GM03348 (cell line): Measurements from ENCODE around the gene PCSK5.
A peak's percentile ranks its signal among the peaks of the same experiment; 100 is the strongest.
"Not testable (repeated sequence)": the region's sequence is repeated elsewhere in the genome, so short reads cannot be mapped to it uniquely, and the experiment has no call there.

ENCODE experiments used
- DNase-seq: peaks from one replicate; pipeline ENCODE4 v3.0.0; 2012; ENCODE audit warnings: low spot score

PCSK5 gene

DNA sequence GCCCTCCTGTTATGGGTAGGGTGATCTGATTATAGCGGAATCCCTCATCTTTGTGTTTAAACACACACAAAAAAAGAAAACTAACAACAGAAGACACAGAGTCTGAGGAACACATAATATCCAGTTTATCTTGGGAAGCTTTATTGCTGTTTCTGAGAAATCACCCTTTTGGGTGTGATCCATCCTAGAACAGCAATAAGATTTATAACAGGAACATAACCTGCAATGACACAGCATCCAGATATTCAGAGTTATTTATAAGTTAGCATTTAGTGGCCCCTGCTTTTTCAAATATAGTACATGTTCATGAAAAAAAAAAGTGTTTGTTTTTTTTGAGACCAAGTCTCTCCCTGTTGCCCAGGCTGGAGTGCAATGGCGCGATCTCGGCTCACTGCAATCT lies 423.8 kb downstream of the PCSK5 start:
- DNase-seq: no peak

GRCh38 chr9:76316069-76316468 lies 425.6 kb downstream of the PCSK5 start:
- no peak for DNase-seq

GRCh38 chr9:76319466-76319865 lies 429.0 kb downstream of the PCSK5 start:
- not testable (repeated sequence) for DNase-seq

- DNase-seq: peak; percentile 40
Measured at GRCh38 chr9:76321195-76321828, 430.8 kb downstream of the PCSK5 start.

GRCh38 chr9:76322810-76323209 lies 432.3 kb downstream of the PCSK5 start:
- DNase-seq: no peak

- DNase-seq: no peak
Measured at GRCh38 chr9:76323490-76323889, 433.0 kb downstream of the PCSK5 start.

GRCh38 chr9:76324030-76324429 lies 433.6 kb downstream of the PCSK5 start:
- not testable (repeated sequence) for DNase-seq

DNA sequence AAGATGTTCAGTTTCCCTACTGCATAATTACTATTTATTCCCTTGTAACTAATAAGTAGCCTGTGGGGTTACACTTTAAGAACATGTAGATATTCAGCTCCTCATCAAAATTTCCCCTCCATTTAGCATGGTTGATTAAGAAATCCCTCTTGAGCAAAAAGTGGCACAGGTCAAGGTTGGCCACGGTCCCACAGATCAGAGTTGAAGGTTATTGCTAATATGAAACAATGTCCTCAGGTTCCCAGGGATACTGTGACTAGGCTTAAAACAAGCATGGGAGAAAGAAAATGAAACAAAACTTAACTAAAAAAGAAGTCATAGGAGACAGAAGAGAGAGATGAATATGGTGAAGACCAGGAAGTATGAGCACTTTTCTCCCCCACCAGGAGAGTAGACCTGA lies 439.6 kb downstream of the PCSK5 start:
- DNase-seq: no peak

DNA sequence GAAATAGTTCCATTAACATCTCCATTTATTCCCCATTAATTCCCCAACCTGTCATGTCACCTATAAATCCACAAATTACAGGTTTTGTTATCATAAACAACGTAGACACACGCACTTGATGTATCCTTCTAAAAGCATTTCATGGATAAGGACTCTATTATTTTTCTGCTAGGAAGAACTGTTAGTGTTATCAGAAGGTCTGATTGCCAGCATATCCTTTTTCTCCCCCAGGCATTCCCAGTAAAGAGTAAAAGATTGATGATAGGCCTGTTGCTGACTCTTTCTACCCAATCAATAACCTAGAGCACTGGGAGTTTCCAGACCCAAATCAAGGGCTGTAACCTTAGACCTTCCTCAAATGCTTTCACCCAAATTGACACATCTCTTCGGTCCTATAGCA lies 442.9 kb downstream of the PCSK5 start:
- no peak for DNase-seq

DNA sequence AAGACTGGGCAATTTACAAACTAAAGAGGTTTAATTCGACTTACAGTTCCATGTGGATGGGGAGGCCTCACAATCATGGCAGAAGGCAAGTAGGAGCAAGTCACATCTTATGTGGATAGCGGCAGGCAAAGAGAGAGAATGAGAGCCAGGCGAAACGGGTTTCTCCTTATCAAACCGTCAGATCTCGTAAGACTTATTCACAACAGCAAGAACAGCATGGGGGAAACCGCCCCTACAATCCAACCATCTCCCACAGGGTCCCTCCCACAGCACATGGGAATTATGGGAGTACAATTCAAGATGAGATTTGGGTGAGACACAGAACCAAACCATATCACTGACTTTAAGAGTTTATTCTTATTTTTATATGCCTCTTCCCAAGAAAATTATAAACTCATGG lies 443.5 kb downstream of the PCSK5 start:
- no peak for DNase-seq

- DNase-seq: no peak
Measured at GRCh38 chr9:76336027-76336426, 445.6 kb downstream of the PCSK5 start.

DNA sequence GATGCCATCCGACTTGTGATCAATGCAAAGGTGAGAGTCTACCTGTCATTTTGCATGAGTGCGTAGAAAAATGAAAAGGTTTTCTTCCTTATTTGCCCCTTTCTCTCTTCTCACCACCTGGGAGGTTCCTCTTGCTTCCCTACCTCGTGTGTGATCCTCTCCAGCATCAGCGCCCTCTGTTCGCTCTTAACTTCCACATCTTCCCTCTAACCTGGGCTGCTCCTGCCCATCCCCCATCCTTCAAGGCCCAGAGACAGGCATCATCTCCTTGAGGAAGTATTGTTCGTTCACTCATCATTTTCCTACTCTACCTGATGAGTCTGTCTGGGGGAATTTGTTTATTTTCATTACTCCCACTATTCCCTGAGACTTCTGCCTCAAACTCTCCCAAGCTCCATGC lies 447.9 kb downstream of the PCSK5 start:
- no peak for DNase-seq

DNA sequence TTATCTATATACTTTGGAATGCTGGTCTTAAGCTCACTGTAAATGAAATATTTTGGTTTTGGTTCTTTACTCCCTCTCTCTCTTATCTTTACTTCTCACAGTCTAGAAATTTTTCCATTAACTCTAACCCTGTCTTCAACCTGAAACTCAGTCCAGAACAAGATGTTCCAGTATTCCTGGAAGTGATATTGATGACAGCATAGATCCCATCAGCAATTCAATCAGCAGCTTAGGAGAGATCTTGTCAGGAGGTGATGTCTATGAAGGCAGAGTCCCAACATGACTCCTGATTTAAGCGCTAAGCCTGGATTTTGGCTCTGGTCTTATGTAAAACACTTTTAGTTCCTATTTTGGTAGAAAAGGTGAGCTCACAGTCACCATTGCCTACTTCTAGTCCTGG lies 451.1 kb downstream of the PCSK5 start:
- DNase-seq: no peak

GRCh38 chr9:76342201-76342600 lies 451.7 kb downstream of the PCSK5 start:
- DNase-seq: no peak

GRCh38 chr9:76342858-76343257 lies 452.4 kb downstream of the PCSK5 start:
- DNase-seq: no peak

DNA sequence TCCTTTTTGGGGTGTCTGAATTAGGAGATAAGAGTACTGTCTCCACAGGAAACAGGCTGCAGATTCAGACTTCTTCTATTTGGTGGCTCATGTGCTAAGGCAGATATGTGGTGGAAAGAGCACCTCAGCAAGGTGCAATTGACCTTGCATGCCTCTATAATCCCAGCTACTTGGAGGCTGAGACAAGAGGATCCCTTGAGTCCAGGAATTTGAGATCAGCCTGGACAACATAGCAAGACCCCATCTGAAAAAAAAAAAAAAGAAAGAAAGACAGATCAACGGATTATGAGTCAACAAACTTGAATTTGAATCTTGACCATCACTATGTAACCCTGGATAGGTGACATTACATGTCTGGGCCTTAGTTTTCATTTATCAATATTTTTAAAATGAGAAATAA lies 459.4 kb downstream of the PCSK5 start:
- no peak for DNase-seq

DNA sequence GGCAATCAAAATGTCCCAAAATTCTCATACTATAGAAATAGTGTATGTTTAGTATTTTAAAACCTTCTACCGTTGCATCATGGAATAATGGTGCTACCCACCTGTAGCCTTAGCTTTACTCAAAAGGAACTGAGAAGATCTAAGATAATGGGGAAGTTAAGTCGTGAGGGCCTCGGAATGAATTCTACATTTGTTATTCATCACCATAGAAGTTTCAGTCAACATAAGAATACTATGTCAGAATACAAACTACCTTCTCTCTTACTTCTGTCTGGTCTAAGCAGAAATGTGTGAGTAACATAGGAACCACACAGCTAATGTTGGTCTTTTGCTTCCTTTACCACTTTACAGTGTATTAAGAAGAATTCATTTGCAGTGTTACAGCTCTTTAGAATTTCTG lies 460.5 kb downstream of the PCSK5 start:
- no peak for DNase-seq

- no peak for DNase-seq
Measured at GRCh38 chr9:76352026-76352620, 461.6 kb downstream of the PCSK5 start.

DNA sequence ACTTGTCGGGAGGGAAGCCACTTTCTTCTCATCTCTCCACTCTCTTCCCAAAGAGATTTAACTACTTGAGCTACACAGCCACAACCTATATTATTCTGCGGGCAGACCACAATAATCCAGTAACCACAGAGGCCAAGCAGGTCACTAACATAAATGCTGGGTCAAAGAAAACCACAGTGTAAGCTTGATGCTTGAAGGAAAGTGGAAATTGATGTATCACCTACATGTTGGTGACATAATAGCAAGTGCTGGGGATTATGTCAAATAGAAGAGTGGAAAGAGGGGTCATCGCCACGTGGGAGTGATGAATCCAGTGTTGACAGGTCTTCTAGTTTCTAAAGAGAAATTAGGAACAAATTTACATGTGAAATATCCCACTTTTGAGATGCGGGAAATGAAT lies 462.8 kb downstream of the PCSK5 start:
- DNase-seq: no peak

- no peak for DNase-seq
Measured at GRCh38 chr9:76354221-76354620, 463.7 kb downstream of the PCSK5 start.

- no peak for DNase-seq
Measured at GRCh38 chr9:76355886-76356285, 465.4 kb downstream of the PCSK5 start.

- DNase-seq: no peak
Measured at GRCh38 chr9:76357555-76357954, 467.1 kb downstream of the PCSK5 start.

- no peak for DNase-seq
Measured at GRCh38 chr9:76358628-76359280, 468.3 kb downstream of the PCSK5 start.

DNA sequence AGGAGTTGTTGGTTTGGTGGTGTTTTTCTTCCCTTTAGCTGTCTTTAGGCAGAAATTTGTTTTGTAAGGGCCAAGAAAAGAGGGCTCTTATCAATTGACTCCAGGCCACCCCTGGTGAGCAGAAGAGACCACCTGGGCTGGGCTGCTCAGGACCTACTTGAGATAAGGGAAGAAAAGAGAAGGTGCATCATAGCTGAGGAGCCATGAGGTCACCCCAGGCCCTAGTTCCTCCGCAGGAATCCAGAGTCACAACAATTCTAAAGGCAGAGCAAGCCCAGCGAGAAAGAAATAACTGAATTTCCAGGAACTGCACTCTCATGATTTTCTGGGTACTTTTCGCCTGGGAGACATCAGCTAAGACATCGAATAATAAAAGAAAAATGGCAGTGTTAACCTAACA lies 468.9 kb downstream of the PCSK5 start:
- DNase-seq: no peak
